T-helper 2 cell (primary cell): ENCODE data around the gene RAB3B.
A peak's percentile ranks its signal among the peaks of the same experiment; 100 is the strongest.

Experiments
- DNase-seq, 5 experiments: peaks; one replicate each; pipeline versions ENCODE4 v3.0.0 to v3.0.0-alpha.2; 2012 to 2022

The RAB3B gene

GRCh38 chr1:51870603-51871350 lies 119.7 kb downstream of the RAB3B start:
- DNase-seq: no peak

- no peak for DNase-seq
Measured at GRCh38 chr1:51867479-51868232, 122.8 kb downstream of the RAB3B start.

GRCh38 chr1:51863384-51863783 lies 127.1 kb downstream of the RAB3B start:
- DNase-seq: peak in 1 of 5 experiments; percentile 24

- no peak for DNase-seq
Measured at GRCh38 chr1:51861669-51862068, 128.8 kb downstream of the RAB3B start.

GRCh38 chr1:51859735-51860134 lies 130.8 kb downstream of the RAB3B start:
- no peak for DNase-seq

GRCh38 chr1:51859333-51859732 lies 131.2 kb downstream of the RAB3B start:
- DNase-seq: no peak

GRCh38 chr1:51858892-51859291 lies 131.6 kb downstream of the RAB3B start:
- DNase-seq: no peak
